Skin of body (tissue), 2 donors: ENCODE measurements around the gene PPP1R3G. TPM values are rescaled to one million over a fixed set of nuclear protein-coding genes. Genes with fewer than 3 reads are reported as not detected.
"Not testable (repeated sequence)": the region's sequence is repeated elsewhere in the genome, so short reads cannot be mapped to it uniquely, and the experiment has no call there.

ENCODE experiments used
- DNase-seq: peaks from one replicate; lab custom pipeline; 2025; lab: John Stamatoyannopoulos, UW
- total RNA-seq: library from RNA; depleted of rRNA; stranded (reverse); fragments of >200 nt; gene quantifications from one replicate; pipeline ENCODE4 v1.2.3, GENCODE V29; 2014

The PPP1R3G gene
- total RNA-seq: 1.8 TPM

DNA sequence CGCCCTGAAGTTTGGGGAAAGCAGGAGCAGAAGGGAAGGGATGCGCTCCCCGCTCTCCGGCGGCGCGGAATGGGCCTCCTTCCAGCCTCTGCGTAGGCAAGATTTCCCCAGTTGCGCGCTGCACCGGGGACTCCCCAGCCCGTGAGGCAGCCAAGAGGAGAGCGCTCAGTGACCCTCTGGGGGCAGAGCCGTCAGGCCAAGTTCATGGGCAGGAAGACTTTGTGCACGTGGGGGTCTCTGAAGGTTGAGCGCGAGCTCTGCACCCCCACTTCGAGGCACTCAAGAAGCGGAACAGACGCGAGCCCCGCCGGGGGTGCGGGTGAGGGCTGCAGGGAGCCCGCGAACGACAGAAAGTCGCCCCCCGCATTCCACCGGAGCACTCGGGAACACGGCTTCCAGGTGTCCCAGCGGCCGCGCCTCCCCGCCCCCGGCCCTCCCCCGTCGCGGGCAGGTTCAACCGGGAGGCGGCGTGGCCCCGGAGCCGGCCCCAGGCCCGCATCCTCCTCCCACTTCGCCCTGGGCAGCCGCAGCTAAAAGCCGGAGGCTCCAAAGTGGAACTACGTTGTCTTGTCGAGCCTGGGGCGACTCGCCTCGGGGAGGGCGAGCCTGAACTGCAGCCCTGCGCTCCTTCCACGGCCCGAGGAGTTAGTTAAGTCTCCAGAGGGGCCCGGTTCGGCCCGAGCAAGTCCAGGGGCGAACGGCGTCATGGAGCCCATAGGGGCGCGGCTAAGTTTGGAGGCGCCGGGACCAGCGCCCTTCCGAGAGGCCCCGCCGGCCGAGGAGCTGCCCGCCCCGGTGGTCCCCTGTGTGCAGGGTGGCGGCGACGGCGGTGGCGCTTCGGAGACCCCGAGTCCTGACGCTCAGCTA, at the start of gene PPP1R3G:
Gene PPP1R3G (plus strand): TSS at position 561 of the 867 bp plus-strand sequence. CDS start 145 bp downstream, at position 706.
- DNase-seq: peak; percentile 30

DNA sequence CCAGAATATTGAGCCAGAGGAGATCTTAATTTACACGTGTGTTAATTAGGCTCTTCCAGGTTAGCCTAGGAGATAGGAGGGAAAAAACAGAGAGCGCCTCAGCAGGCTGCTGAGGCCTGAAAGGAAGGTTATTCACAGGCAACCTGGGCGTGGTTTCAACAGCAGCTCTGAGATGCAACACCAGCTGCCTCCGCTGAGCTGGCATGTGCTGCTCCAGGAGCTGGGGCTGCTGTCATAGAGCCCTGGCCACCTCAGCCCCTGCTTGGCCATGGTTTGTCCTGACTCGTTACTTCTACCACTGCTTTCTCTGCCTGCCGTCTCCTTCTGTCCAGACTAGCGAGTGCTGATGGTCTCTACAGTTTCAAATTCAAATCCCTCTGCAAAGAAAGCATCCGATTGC, 48.9 kb upstream of the PPP1R3G start:
- no peak for DNase-seq

DNA sequence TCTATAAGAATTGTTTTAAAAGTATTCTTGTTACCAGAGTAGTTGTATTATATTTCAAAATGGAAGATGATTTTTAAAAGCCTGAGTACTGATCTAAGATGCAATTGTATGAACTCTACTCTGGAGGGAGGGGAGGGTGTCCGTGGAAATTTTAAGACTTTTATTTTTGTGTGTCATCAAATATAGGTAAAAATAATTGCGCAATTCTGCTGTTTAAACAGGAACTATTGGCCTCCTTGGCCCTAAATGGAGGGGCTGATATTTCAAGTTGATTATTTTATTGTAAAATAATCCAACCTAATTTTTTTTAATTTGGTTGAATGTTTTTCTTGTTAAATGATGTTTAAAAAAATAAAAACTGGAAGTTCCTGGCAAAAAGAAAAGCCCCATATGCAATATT, 43.2 kb upstream of the PPP1R3G start:
- no peak for DNase-seq

DNA sequence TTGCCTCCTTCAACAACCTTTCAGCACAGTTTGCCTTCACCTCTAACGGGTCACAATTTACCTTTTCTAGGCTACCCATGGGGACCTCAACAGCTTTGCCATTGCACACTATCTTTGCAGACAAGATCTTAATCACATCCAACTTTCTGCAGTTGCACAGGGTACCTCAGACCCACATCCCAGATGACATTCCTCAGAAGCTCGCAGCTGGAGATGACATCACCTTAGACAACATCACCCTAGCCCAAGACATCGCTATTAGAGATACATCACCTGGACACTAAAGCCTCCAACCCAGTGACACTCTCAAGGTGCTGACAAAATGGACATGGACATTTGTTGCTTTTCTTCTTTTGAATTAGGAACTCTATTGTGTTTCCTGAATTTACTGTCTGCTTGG, 42.7 kb upstream of the PPP1R3G start:
- DNase-seq: no peak

DNA sequence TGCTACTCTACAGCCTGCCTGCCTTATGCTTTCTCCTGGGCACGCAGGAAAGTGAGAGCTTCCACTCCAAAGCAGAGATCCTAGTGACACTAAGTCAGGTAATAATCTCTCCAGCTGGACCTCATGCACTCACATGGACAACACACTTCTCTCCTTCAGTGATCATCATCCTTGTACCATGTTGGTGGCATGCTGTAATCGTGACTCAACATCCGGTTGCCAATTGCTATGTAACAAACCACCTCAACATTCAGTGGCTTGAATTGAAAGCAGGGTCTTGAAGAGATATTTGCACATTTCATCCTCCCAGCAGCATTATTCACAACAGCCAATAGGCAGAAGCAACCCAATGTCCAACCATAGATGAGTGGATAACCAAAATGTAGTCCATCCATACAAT, 40.3 kb upstream of the PPP1R3G start:
- DNase-seq: no peak

DNA sequence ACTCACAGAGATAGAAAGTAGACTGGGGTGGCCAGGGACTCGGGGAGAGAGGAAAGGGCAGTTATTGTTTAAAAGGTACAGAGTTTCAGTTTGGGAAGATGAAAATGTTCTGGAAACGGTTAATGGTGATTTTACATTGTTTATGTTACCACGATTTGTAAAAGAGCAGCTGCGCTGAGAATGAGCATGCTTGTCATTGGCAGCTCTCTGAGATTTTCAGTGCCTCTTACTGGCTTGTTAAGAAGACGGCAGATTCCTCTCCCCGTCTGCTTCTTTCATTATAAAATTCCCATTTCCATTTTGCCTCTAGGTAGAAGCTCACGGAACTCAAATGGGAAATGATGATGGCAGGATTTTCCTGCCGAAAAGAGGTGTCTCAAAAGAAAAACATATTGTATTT, 39.7 kb upstream of the PPP1R3G start:
- peak; percentile 22 for DNase-seq

DNA sequence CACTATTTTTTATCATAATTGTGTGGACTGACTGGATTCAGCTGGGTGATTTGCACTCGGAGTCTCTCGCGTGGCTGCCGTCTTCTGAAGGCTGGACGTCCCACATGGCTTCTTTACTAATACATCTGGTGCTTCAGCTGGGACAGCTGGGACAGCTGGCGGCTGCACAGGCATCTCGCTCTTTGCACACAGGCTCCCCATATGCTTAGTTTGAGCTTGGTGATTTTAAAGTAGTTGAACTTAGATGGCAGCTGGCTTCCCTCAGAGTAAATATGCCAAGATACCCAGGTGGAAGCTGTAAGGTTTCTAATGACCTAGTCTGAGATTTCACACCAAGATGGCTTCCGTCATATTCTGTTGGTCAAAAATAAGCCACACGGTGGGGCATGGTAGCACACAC, 38.7 kb upstream of the PPP1R3G start:
- DNase-seq: peak; percentile 21

DNA sequence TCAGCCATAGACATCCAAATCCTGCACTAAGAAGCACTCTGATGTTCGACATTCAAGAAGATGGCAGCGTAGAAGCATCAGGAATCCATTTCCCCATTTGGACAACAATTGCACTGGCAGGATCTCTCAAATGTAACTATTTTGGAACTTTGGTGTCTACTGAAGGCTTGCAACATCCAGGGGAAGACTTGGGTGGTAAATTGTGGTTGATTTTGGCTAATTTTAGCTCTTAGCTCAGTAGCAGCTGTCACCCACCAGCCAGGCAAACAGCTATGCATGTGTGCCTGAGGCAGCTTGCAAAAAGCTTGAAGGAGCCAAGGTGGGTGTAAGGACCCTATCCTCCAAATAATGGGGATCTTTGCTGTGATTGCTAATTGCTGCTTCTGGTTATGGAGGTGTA, 35.1 kb upstream of the PPP1R3G start:
- no peak for DNase-seq

DNA sequence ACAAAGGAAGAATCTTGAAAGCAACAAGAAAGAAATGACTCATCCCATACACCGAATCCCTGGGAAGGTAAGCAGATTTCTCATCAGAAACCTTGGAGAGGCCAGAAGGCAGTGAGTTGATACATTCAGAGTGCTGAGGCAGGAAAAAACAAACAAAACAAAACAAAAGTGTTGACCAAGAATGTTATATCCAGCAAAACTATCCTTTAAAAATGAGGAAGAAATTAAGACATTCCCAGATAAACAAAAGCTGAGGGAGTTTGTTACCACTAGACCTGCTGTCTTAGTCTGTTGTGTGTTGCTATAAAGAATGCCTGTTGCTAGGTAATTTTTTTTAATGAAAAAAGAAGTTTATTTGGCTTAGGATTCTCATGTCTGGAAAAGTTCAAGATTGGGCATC, 33.7 kb upstream of the PPP1R3G start:
- no peak for DNase-seq

DNA sequence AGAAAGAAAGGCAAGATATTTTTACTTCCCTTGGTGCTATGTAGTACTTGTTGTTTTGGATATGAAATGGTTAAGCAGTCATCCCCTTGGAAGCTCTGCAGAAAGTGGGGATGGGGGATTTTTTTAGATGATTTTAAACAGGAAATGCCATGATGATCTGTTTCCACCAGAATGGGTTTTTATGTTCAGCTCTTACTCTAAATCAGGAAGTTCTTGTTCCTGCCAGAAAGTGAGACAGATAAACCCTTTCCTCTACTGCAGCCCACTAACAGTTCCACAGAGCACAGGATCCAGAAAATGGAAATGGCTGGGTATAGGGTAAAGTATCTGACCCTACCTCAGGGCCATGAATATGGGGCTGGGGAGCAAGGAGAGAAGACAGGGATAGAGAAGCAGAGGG, 32.1 kb upstream of the PPP1R3G start:
- DNase-seq: peak; percentile 67

DNA sequence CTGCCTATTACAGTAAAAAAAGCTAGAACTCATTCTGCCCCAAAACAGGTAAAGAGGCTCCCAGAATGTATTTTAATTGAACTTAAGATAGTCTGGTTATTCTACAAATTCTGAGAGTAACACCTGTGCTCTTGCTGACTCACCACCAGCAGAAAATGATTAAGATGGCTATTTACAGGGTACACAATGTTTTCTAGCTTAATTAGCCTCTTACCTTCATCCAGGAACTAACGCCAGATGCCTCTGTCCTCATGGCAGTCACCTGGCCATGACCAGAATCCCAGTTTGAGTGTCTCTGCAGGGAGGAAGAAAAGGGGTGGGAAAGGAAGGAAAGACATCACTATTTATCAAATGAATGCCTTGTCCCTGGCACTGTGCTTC, 31.3 kb upstream of the PPP1R3G start:
- no peak for DNase-seq

DNA sequence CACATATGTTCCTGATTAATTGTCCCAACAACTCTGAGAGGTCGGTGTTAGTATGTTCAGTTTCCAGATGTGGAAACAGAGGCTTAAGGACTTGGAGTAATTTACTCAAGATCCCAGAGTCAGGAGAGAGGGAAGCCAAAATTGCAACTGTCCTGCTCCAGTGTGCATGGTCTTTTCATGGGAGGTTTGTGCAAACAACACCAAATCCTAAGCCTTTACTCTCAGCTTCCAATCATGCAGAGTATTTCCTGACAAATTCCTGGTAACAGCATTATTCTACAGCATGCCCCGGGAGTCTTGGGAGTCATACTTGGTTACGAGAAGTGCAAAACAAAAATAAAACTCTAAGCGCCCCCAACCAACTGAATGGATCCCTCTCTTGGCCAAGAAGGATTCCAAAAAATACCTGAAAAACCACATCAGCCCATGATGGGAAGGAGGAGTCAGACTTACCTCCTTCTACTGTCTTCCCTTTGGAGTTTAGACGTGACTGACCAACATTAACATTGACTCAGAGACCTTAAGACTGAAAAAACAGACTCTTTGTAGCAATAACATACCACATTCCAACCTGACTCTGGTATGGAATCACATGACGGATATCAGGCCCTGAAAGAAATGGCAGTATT, 30.8 kb upstream of the PPP1R3G start:
- peak; percentile 96 for DNase-seq

DNA sequence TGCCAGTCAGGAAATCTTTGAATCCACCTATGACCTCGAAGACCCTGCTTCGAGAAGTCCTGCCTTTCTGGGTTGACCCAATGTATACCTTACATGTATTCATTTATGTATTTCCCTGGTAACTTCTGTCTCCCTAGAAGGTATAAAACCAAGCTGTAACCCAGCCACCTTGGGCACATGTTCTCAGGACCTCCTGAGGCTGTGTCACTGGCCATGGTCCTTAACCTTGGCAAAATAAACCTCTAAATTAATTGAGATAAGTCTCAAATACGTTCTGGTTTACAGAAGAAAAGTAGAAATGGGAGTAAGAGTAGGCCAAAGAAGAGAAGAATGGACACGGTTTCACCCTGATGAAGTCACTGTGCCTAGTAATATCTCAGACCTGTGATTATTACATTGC, 30.0 kb upstream of the PPP1R3G start:
- DNase-seq: no peak

DNA sequence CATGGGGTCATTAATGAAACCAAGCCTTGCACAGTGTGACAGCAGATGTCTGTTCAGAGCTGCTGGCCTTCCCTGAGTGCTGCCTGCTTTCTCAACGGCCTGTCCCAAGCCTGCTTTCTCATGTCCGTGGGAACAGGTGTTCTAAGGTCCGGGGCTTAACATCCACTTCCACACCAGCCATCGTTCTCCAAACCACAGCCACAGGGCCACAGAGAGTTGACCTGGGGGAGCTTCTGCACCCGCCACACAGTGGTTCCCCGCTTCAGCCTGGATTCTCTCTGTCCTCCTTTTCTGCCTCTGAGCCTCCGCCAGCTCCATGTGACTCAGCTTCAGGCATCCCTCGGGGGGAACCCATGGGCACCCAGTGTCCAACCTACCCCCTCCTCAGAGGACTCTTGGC, 26.9 kb upstream of the PPP1R3G start:
- DNase-seq: no peak

DNA sequence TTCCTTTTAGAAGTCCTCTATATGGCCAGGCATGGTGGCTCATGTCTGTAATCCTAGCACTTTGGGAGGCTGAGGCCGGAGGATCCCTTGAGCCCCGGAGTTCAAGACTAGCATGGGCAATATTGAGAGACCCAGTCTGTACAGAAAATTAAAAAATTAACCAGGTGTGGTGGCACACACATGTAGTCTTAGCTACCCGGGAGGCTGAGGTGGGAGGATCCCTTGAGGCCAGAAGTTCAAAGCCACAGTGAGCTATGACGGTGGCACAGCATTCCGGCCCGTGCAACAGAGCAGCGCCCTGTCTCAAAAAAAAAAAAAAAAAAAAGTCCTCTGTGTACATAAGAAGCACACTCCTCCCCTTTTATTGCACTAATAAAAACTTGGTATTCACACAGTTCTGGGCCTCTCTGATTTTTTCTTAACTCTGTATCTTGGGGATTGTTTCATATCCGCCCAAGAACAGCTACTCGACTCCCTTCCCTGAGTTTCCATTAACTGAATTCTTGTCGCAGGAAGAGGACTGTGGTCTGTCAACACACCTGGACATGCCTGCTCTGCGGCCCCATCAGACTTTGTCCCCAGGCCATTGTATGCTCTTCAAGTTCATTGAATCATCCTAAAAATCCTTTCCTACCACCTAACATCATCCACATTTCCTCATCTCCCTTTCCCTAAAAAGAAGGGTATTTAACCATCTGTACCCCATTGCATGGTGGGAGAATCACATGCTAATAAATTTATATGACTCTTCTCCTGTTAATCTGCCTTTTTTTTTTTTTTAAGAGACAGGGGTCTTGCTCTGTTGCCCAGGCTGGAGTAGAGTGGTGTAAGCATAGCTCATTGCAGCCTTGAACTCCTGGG, 25.9 kb upstream of the PPP1R3G start:
- no peak for DNase-seq

DNA sequence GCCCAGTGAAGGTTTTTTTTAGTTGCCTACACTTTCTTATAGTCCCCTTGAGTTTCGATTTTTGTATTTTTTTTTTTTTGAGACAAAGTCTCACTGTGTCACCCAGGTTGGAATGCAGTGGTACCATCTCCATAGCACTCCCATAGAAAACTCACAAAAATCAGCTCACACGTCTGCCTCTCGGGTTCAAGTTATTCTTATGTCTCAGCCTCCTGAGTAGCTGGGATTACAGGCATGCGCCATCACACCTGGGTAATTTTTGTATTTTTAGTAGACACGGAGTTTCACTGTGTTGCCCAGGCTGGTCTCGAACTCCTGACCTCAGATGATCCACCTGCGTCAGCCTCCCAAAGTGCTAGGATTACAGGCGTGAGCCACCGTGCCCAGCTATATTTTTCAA, 24.7 kb upstream of the PPP1R3G start:
- not testable (repeated sequence) for DNase-seq

DNA sequence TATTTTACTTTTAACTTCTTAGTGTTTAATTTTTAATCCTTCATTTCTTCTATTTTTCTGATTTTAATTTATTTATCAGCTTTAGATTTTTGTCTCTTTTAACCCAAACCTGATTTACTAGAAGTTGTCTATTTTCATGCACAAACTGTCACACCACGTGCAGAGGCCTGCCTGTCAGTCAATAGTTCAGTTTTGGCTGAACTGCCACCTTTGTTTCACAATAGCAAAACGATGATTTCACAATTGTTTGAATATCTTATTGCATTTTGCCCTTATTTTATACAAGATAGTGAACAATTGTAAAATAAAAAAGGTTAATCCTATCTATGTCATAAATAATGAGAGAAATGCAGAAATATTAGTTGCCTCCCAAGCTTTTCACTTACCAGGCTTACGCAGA, 24.0 kb upstream of the PPP1R3G start:
- no peak for DNase-seq

DNA sequence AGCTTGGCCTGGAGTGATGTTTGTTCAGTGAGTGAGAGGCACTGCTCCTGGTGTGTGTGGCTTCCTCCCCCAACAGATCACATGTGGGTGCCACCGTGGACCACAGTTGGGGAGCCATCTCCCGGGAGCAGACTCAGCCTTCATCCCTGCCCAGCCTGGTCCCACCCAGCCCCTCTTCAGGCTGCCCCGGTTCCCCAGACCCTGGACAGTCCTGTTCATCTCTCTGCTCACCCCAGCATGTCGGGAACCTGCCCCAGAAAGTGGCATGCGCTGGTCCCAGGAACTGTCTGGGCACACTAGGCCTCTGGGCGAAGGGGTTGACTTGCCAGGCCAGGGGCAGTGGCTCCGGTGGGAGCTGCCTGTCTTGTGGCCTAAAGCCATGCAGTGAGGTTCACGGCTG, 21.5 kb upstream of the PPP1R3G start:
- no peak for DNase-seq

DNA sequence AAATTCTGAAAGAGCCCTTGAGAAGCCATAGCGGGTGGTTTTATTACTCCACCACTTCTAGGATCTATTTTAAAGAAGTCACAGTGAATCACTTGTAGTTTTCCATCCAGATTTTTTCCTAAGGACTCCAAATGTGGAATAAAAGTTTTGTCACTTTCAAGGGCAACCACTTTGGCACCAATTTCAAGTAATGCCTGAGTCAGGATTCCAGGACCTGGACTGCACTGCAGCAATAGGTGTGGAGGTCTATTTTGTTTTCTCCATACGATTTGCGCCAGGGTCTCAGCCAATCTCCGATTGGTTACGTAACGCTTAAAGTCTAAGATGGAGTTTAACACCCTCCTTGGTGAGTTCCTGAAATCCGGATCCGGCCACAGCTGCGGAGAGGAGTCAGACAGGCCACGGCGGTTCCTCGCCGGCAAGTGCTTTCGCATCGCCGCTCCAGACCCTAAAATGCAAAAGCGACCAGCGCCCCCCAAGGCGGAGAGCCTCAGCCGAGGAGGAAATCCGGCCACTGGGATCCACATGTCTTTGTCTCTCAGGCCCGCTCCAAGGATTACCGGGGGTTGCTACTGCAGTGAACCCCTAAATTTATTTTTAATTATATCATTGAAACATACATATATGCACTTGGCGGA, 18.6 kb upstream of the PPP1R3G start:
- DNase-seq: no peak

DNA sequence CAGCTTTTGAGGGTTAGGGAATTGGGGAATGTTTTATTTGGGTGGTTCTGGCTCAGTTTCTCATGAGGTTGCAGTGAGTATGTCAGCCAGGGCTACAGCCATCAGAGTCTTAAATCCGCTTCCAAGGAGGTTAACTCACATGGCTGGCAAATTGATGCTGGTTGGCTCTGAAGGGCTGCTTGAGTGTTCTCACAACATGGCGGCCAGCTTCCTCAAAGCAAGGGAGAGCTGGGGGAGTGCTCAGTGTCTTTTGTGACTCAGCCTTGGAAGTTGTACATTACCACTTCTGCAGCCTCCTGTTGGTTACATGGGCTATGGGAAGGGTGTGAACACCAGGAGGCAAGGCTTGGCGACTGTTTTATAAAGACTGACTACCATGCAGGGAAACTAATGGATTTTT, 17.8 kb upstream of the PPP1R3G start:
- DNase-seq: no peak

DNA sequence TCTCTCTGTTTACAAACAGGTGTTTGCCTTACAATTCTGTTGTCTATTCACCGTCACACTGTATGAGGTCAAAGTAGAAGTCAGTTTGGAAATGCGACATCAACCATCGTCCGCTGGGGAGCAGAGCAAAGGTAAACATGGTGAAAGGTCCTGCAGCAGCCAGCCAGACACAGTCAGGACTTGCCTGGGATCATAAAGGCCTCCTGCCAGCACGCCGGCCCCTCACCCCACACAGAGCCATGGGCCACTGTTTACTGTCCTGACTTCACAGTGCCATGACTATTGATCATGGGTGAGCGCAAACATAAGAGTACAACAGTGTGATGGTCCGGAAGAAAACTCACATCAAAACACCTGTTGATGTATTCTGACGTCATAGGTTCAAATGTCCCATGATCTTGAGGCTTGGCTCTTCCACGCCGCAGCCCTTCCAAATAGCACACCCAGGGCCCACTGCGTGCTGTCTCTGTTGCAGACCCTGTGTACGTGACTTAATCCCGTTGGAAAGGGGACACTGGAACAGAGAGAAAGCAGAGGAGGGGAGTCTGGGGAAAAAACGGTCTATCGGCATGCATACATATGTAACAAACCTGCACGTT, 16.9 kb upstream of the PPP1R3G start:
- DNase-seq: no peak
